Astrocyte (in vitro differentiated cells and primary cell): ENCODE data around the gene ACAT2. TPM values are rescaled to one million over a fixed set of nuclear protein-coding genes. Genes with fewer than 3 reads are reported as not detected.

Experiments used
- DNase-seq: peaks from one replicate; pipeline ENCODE4 v3.0.0-alpha.2; 2010; ENCODE audit warnings: low read depth
- FAIRE-seq: peaks from 2 replicates; lab custom pipeline; 2011; peaks lifted over from hg19 to GRCh38; lab: Jason Lieb, UNC
- H2AFZ ChIP-seq: 2 replicates; pipeline ENCODE4 v1.6.0; 2012; ENCODE audit warnings: low read depth, low read length, inconsistent platforms
- H3K27ac ChIP-seq: 2 replicates; pipeline ENCODE4 v1.5.1; 2011; ENCODE audit warnings: low read depth, low read length, inconsistent platforms
- H3K27me3 ChIP-seq: 2 replicates; pipeline ENCODE4 v1.6.0; 2011; ENCODE audit warnings: low read length, inconsistent platforms; ENCODE audit not compliant: insufficient read depth
- H3K36me3 ChIP-seq: 2 replicates; pipeline ENCODE4 v1.5.1; 2011; ENCODE audit warnings: low read length, inconsistent platforms; ENCODE audit not compliant: insufficient read depth
- H3K4me1 ChIP-seq: 2 replicates; pipeline ENCODE4 v1.5.1; 2011; ENCODE audit warnings: low read length, inconsistent platforms; ENCODE audit not compliant: insufficient read depth
- H3K4me2 ChIP-seq: 2 replicates; pipeline ENCODE4 v1.6.0; 2012; ENCODE audit warnings: low read length, inconsistent platforms
- H3K4me3 ChIP-seq: 2 replicates; pipeline ENCODE4 v1.5.1; 2011; ENCODE audit warnings: low read depth, mild to moderate bottlenecking, low read length, inconsistent platforms; ENCODE audit not compliant: insufficient read depth
- H3K79me2 ChIP-seq: 2 replicates; pipeline ENCODE4 v1.6.0; 2012; ENCODE audit warnings: mild to moderate bottlenecking, low read length, inconsistent platforms; ENCODE audit not compliant: insufficient read depth
- H3K9ac ChIP-seq: 2 replicates; pipeline ENCODE4 v1.6.0; 2012; ENCODE audit warnings: mild to moderate bottlenecking, low read length, inconsistent platforms
- H3K9me3 ChIP-seq: 2 replicates; pipeline ENCODE4 v1.5.1; 2012; ENCODE audit warnings: low read depth, mild to moderate bottlenecking, low read length, inconsistent platforms; ENCODE audit not compliant: insufficient read depth
- H4K20me1 ChIP-seq: 2 replicates; pipeline ENCODE4 v1.6.0; 2012; ENCODE audit warnings: low read length, inconsistent platforms; ENCODE audit not compliant: insufficient read depth
- H3K27ac Mint-ChIP-seq: one replicate; pipeline ENCODE4 v1.8.0; 2021; ENCODE audit warnings: mild to moderate bottlenecking, mixed read lengths; ENCODE audit not compliant: unreplicated experiment
- H3K27me3 Mint-ChIP-seq: one replicate; pipeline ENCODE4 v1.8.0; 2021; ENCODE audit warnings: low read depth, mixed read lengths; ENCODE audit not compliant: unreplicated experiment
- H3K36me3 Mint-ChIP-seq: one replicate; pipeline ENCODE4 v1.8.0; 2021; ENCODE audit warnings: low read depth, mixed read lengths; ENCODE audit not compliant: unreplicated experiment
- H3K4me1 Mint-ChIP-seq: one replicate; pipeline ENCODE4 v1.8.0; 2021; ENCODE audit warnings: low read depth, mixed read lengths; ENCODE audit not compliant: unreplicated experiment
- H3K4me3 Mint-ChIP-seq: one replicate; pipeline ENCODE4 v1.8.0; 2021; ENCODE audit warnings: mild to moderate bottlenecking, moderate library complexity, mixed read lengths; ENCODE audit not compliant: unreplicated experiment
- H3K9me3 Mint-ChIP-seq: one replicate; pipeline ENCODE4 v1.8.0; 2021; ENCODE audit warnings: mild to moderate bottlenecking, mixed read lengths; ENCODE audit not compliant: unreplicated experiment
- CTCF ChIP-seq: IDR thresholded peaks from 2 replicates; pipeline ENCODE4 v1.5.1; 2011; ENCODE audit warnings: low read depth, mild to moderate bottlenecking, inconsistent platforms, low read length, moderate library complexity; ENCODE audit not compliant: insufficient read depth
- EZH2 ChIP-seq: IDR thresholded peaks from 2 replicates; pipeline ENCODE4 v1.6.1; 2012; ENCODE audit warnings: mild to moderate bottlenecking, low read length, inconsistent platforms; ENCODE audit not compliant: insufficient read depth
- total RNA-seq: library from RNA; stranded (reverse); gene quantifications from 2 replicates; pipeline ENCODE4 v1.2.1, GENCODE V29; 2021

The ACAT2 gene
- total RNA-seq, 1 donor from 2014 or later = 96.7 TPM

- peak within 1 kb of the TSS; percentile 99 for H3K4me3 Mint-ChIP-seq
- Histone ChIP-seq H3K27me3 (no peaks in the 10 kb centered on the region), H3K36me3 (peaks cover 31% of the 10 kb centered on the region), H3K9ac (peak within 1 kb of the TSS; percentile 97), H4K20me1 (peaks cover 50% of the 10 kb centered on the region), H3K79me2 (peaks cover 89% of the 10 kb centered on the region), H3K27ac (peak within 1 kb of the TSS; percentile 94), H2AFZ (peak within 1 kb of the TSS; percentile 86), H3K4me3 (peak within 1 kb of the TSS; percentile 85), H3K4me1 (peaks cover 20% of the 10 kb centered on the region), H3K9me3 (no peaks in the 10 kb centered on the region), H3K4me2 (peak within 1 kb of the TSS; percentile 95)
- H3K9me3 Mint-ChIP-seq = no peaks in the 10 kb centered on the region
- FAIRE-seq (peak; percentile 73), DNase-seq (peak; percentile 99)
- TF ChIP-seq CTCF = no peak
- TF ChIP-seq EZH2 = no peak
- peaks cover 11% of the 10 kb centered on the region for H3K36me3 Mint-ChIP-seq
- H3K27ac Mint-ChIP-seq = peak within 1 kb of the TSS; percentile 91
- peaks cover 23% of the 10 kb centered on the region for H3K4me1 Mint-ChIP-seq
- no peaks in the 10 kb centered on the region for H3K27me3 Mint-ChIP-seq
Measured at GRCh38 chr6:159789377-159790148, 27.7 kb downstream of the ACAT2 start, which contains the start of gene TCP1. Gene TCP1, minus strand, starts transcription at chr6:159789602. Its CDS starts 134 bp downstream, at chr6:159789468.

- Histone ChIP-seq H3K4me2 (peak within 1 kb of the TSS; percentile 95), H3K27ac (peak within 1 kb of the TSS; percentile 94), H3K27me3 (no peaks in the 10 kb centered on the region), H3K79me2 (peaks cover 81% of the 10 kb centered on the region), H3K4me3 (peak within 1 kb of the TSS; percentile 85), H4K20me1 (peaks cover 42% of the 10 kb centered on the region), H2AFZ (peak within 1 kb of the TSS; percentile 86), H3K9ac (peak within 1 kb of the TSS; percentile 97), H3K36me3 (peaks cover 24% of the 10 kb centered on the region), H3K9me3 (no peaks in the 10 kb centered on the region), H3K4me1 (peaks cover 20% of the 10 kb centered on the region)
- TF ChIP-seq EZH2 = no peak
- no peak for TF ChIP-seq CTCF
- Mint-ChIP-seq H3K4me1 (peaks cover 23% of the 10 kb centered on the region), H3K4me3 (peak within 1 kb of the TSS; percentile 99), H3K27me3 (no peaks in the 10 kb centered on the region), H3K36me3 (peaks cover 11% of the 10 kb centered on the region), H3K9me3 (no peaks in the 10 kb centered on the region), H3K27ac (peak within 1 kb of the TSS; percentile 91)
- DNase-seq (peak; percentile 98), FAIRE-seq (no peak)
Measured at GRCh38 chr6:159790149-159790955, 28.5 kb downstream of the ACAT2 start, which contains the start of gene MRPL18. Gene MRPL18, plus strand, starts transcription at chr6:159790467. Its CDS starts 121 bp downstream, at chr6:159790588.
